MM.1S (cell line): ENCODE data around the gene C1orf116.

Experiments
- DNase-seq: peaks from one replicate; pipeline ENCODE4 v3.0.0-alpha.2; 2015
- H2AFZ ChIP-seq: fragments of 300-600 bp; sonication (generic); 2 replicates; pipeline ENCODE4 v1.6.0; 2016; ENCODE audit warnings: antibody characterized with exemption, low read length
- H3F3A ChIP-seq: fragments of 300-600 bp; sonication (generic); 2 replicates; pipeline ENCODE4 v1.6.1; 2016; ENCODE audit warnings: mild to moderate bottlenecking, antibody characterized with exemption, low read length, moderate library complexity, mixed read lengths; ENCODE audit not compliant: insufficient read depth
- H3K27ac ChIP-seq: fragments of 300-600 bp; sonication (generic); 2 replicates; pipeline ENCODE4 v1.5.1; 2016; ENCODE audit warnings: mild to moderate bottlenecking, low read length
- H3K27me3 ChIP-seq: fragments of 300-600 bp; sonication (generic); replicated peaks from 2 replicates; pipeline ENCODE4 v1.6.0; 2016; ENCODE audit warnings: low read length; ENCODE audit not compliant: insufficient read depth
- H3K36me3 ChIP-seq: fragments of 300-600 bp; sonication (generic); replicated peaks from 2 replicates; pipeline ENCODE4 v1.6.1; 2016; ENCODE audit warnings: mild to moderate bottlenecking, low read length, mixed read lengths; ENCODE audit not compliant: insufficient read depth
- H3K4me1 ChIP-seq: fragments of 300-600 bp; sonication (generic); 2 replicates; pipeline ENCODE4 v1.6.1; 2016; ENCODE audit warnings: low read length, mixed read lengths
- H3K4me2 ChIP-seq: fragments of 300-600 bp; sonication (generic); 2 replicates; pipeline ENCODE4 v1.6.0; 2016; ENCODE audit warnings: low read depth, low read length
- H3K4me3 ChIP-seq: fragments of 300-600 bp; sonication (generic); 2 replicates; pipeline ENCODE4 v1.5.1; 2016; ENCODE audit warnings: low read length, mixed read lengths
- H3K79me2 ChIP-seq: fragments of 300-600 bp; sonication (generic); 2 replicates; pipeline ENCODE4 v1.6.1; 2016; ENCODE audit warnings: mixed run types, low read length, mixed read lengths
- H3K9ac ChIP-seq: fragments of 300-600 bp; sonication (generic); 2 replicates; pipeline ENCODE4 v1.6.1; 2016; ENCODE audit warnings: low read length, mixed read lengths
- H3K9me2 ChIP-seq: fragments of 300-600 bp; sonication (generic); replicated peaks from 2 replicates; pipeline ENCODE4 v1.6.1; 2016; ENCODE audit warnings: mild to moderate bottlenecking, low read length, mixed read lengths; ENCODE audit not compliant: insufficient read depth
- H3K9me3 ChIP-seq: fragments of 300-600 bp; sonication (generic); replicated peaks from 2 replicates; pipeline ENCODE4 v1.6.1; 2016; ENCODE audit warnings: mild to moderate bottlenecking, low read length, mixed read lengths; ENCODE audit not compliant: insufficient read depth
- H4K20me1 ChIP-seq: fragments of 300-600 bp; sonication (generic); 2 replicates; pipeline ENCODE4 v1.6.1; 2016; ENCODE audit warnings: mild to moderate bottlenecking, low read length, moderate library complexity, mixed read lengths; ENCODE audit not compliant: insufficient read depth
- EZH2 ChIP-seq: fragments of 300-600 bp; sonication (generic); optimal IDR thresholded peaks from 2 replicates; pipeline ENCODE3; 2017; ENCODE audit warnings: low read depth, mild to moderate bottlenecking, antibody characterized with exemption, low read length, mixed read lengths
- EZH2phosphoT487 ChIP-seq: fragments of 300-600 bp; sonication (generic); IDR thresholded peaks from 2 replicates; pipeline ENCODE4 v1.6.1; 2018; ENCODE audit warnings: antibody characterized with exemption, low read length
- TF ChIP-seq, protein P1 (sequence below): fragments of 300-600 bp; sonication (generic); IDR thresholded peaks from 2 replicates; pipeline ENCODE4 v1.5.1; 2016; ENCODE audit warnings: antibody characterized with exemption, low read length, mixed read lengths

Gene C1orf116

DNA sequence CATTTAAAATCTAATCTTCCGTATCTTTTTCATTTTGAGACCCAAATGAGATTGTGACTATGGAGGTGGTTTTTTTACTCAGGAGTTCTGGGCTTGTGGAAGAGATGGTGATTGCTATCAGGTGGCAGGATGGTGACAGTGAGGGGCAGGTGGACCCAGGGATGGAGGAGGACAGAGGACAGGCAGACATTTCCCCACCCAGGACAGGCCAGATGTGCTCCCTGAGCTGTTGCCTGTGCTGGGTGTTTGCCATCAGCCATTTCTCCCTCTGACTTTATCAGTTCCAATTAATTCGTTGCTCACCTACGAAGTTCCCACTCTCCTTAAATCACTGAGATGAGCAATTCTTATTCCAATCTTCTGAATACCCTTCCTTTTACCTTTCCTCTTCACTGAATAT, 26.5 kb downstream of the C1orf116 start:
- Histone ChIP-seq H3K4me2 (no peak overlapping the region), H3K4me3 (no peak overlapping the region)

DNA sequence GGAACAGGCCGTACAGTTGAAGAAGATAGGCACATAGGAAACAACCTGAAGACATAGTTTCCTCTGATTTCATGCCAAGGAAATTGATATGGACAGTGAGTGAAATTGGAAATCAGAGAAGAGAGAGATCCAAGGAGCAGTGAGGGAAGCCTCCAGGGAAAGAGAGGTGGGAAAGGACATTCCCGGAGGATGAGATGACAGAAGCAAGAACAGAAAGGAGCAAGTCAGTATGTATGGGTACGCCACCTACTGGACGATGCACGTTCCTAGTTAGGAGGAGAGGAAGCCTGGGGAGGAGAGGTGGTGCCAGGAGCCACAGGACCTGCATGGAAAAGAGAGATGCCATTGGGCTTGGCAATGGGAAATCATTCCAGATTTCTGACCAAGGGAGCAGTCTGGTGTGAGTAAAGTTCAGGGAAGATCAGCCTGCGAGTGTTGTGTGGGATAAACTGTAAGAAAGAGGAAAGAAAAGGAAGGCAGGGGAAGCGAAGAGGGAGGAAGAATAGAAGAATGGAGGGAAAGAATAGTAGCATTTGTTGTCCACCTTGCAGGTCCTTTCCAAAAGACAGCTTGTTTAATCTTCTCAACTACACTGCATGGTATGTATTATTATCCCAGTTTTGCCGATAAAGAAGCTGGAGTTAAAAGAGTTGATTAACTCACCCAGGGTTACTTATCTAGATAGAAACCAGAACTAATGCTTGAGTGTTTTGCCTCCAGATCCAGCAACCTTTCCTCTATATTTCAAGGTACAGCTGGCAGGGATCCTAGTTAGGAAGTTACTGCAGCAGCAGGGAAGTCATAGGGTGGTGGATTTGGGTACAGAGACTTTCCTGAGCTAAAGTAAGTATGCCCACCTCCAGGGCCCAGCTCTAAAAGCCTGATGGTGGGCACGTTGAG, 27.4 kb downstream of the C1orf116 start:
- H3K9ac ChIP-seq: no peak overlapping the region
- H3K27me3 ChIP-seq: peaks cover 8% of the 10 kb centered on the region; the same call in 1 of the 2 replicates
- peak overlapping the region; percentile 36 for H2AFZ ChIP-seq
- peak; percentile 54 for DNase-seq
- no peak for TF ChIP-seq EZH2
- TF ChIP-seq EZH2phosphoT487: no peak
- TF ChIP-seq, protein P1, sequence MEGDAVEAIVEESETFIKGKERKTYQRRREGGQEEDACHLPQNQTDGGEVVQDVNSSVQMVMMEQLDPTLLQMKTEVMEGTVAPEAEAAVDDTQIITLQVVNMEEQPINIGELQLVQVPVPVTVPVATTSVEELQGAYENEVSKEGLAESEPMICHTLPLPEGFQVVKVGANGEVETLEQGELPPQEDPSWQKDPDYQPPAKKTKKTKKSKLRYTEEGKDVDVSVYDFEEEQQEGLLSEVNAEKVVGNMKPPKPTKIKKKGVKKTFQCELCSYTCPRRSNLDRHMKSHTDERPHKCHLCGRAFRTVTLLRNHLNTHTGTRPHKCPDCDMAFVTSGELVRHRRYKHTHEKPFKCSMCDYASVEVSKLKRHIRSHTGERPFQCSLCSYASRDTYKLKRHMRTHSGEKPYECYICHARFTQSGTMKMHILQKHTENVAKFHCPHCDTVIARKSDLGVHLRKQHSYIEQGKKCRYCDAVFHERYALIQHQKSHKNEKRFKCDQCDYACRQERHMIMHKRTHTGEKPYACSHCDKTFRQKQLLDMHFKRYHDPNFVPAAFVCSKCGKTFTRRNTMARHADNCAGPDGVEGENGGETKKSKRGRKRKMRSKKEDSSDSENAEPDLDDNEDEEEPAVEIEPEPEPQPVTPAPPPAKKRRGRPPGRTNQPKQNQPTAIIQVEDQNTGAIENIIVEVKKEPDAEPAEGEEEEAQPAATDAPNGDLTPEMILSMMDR: peak; percentile 97
- H3K9me2 ChIP-seq: no peaks in the 10 kb centered on the region
- H3F3A ChIP-seq: no peaks in the 10 kb centered on the region
- no peaks in the 10 kb centered on the region for H3K36me3 ChIP-seq
- H3K9me3 ChIP-seq: no peaks in the 10 kb centered on the region
- H3K4me1 ChIP-seq: peaks cover 6% of the 10 kb centered on the region
- H3K4me2 ChIP-seq: no peak overlapping the region
- H4K20me1 ChIP-seq: no peaks in the 10 kb centered on the region
- no peak overlapping the region for H3K4me3 ChIP-seq
- H3K27ac ChIP-seq: no peak overlapping the region
- no peaks in the 10 kb centered on the region for H3K79me2 ChIP-seq

More for the DNA sequence above, 26.5 kb downstream of the C1orf116 start:
- no peak for DNase-seq
- no peaks in the 10 kb centered on the region for H3K9me3 ChIP-seq
- TF ChIP-seq, protein P1: no peak
- TF ChIP-seq EZH2 (no peak), EZH2phosphoT487 (no peak)
- H3K79me2 ChIP-seq: no peaks in the 10 kb centered on the region
- H3K27me3 ChIP-seq: peaks cover 8% of the 10 kb centered on the region; the same call in 1 of the 2 replicates
- H3K4me1 ChIP-seq: peaks cover 6% of the 10 kb centered on the region
- no peak overlapping the region for H3K27ac ChIP-seq
- H3K36me3 ChIP-seq: no peaks in the 10 kb centered on the region
- no peaks in the 10 kb centered on the region for H3K9me2 ChIP-seq
- H2AFZ ChIP-seq: no peak overlapping the region
- no peaks in the 10 kb centered on the region for H4K20me1 ChIP-seq
- H3F3A ChIP-seq: no peaks in the 10 kb centered on the region
- H3K9ac ChIP-seq: no peak overlapping the region

DNA sequence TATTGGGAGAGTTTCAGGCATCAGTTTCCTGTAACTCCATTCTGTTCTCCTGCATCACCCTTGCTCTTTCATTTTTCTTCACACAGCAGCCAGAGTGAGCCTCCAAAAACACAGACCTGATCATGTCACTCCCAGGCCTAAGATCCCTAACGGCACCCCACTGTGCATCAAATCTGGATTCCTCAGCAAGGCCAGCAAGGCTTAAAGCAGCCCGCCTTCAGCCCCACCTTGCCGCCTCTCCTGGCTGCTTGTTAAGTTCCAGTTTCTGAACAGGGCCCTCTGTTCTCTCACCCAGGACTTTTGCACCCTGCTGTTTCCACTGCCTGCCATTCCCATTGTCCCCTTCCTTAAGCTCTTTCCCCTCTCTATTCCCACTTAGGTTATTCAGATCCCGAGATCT, 29.3 kb downstream of the C1orf116 start:
- Histone ChIP-seq H3K36me3 (no peaks in the 10 kb centered on the region), H3K9me3 (no peaks in the 10 kb centered on the region), H2AFZ (no peak overlapping the region), H3K9me2 (no peaks in the 10 kb centered on the region), H3K4me3 (no peak overlapping the region), H3K27me3 (no peaks in the 10 kb centered on the region), H3K79me2 (no peaks in the 10 kb centered on the region), H4K20me1 (no peaks in the 10 kb centered on the region), H3K4me2 (no peak overlapping the region), H3F3A (no peaks in the 10 kb centered on the region), H3K4me1 (peaks cover 6% of the 10 kb centered on the region), H3K9ac (no peak overlapping the region), H3K27ac (no peak overlapping the region)
- TF ChIP-seq EZH2 (no peak), EZH2phosphoT487 (no peak)
- TF ChIP-seq, protein P1: no peak
- DNase-seq: no peak
